Measurements from ENCODE around the gene HMGCR. TPM values are rescaled to one million over a fixed set of nuclear protein-coding genes. Genes with fewer than 3 reads are reported as not detected.

HMGCR gene
- total RNA-seq, 1 experiment from 2014 or later: 224 TPM

DNA sequence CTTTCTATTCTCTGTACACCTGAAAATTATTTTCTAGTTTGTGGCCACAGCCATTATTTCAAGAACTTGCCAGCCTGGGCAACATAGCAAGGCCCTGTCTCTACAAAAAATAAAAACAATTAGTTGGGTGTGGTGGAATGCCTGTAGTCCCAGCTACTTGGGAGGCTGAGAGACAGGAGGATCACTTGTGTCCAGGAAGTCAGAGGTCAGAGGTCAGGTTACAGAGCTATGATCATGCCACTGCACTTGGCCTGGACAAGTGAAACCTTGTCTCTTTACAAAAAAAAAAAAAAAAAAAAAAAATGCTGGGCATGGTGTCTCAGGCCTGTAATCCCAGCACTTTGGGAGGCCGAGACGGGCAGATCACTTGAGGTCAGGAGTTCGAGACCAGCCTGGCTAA lies 58.3 kb downstream of the HMGCR start:
- CTCF ChIA-PET: interaction anchor here (0.6 kb wide), 1 partner anchor 192 kb away, joined by 4 read pairs; no protein-coding TSS in a partner anchor
- intact Hi-C loops (cut with micrococcal nuclease; ENCODE audit: unreplicated experiment): no loop called here
- Mint-ChIP-seq H3K4me1 (ENCODE audit: low read depth, unreplicated experiment) (no peaks in the 10 kb centered on the region), H3K4me3 (ENCODE audit: low read depth, unreplicated experiment) (no peak overlapping the region), H3K36me3 (ENCODE audit: insufficient read depth, unreplicated experiment) (peaks cover 5% of the 10 kb centered on the region), H3K27me3 (ENCODE audit: unreplicated experiment) (no peaks in the 10 kb centered on the region), H3K9me3 (ENCODE audit: low read depth, unreplicated experiment) (no peaks in the 10 kb centered on the region), H3K27ac (ENCODE audit: unreplicated experiment) (no peak overlapping the region)
- TF ChIP-seq CTCF (IDR thresholded peaks at IDR 0.05; ENCODE audit: unreplicated experiment): no peak
- no peak for DNase-seq
- BruUV-seq (replicated peaks): no TSS peak

DNA sequence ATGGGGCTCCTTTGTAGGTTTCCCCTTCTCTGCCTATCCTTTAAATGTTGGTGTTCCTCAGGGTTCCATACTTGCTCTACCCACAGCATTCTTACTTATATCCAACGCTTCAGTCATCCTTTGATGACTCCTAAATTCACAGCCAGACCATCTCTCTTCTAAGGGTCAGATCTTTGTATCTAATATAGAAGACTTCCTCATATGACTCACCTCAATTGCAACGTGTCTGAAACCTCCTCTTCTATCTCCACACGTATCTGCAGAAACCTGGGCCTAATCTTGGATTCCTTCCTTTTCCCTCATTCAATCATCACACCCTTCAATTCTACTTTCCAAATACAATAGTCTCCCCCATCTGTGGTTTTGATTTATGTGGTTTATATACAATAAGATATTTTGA lies 68.3 kb downstream of the HMGCR start:
- H3K27me3 Mint-ChIP-seq (ENCODE audit: unreplicated experiment): no peaks in the 10 kb centered on the region
- no peaks in the 10 kb centered on the region for H3K36me3 Mint-ChIP-seq (ENCODE audit: insufficient read depth, unreplicated experiment)
- peak overlapping the region; percentile 12 for H3K27ac Mint-ChIP-seq (ENCODE audit: unreplicated experiment)
- intact Hi-C loops (cut with micrococcal nuclease; ENCODE audit: unreplicated experiment): no loop called here
- H3K9me3 Mint-ChIP-seq (ENCODE audit: low read depth, unreplicated experiment): no peaks in the 10 kb centered on the region
- no peak overlapping the region for H3K4me3 Mint-ChIP-seq (ENCODE audit: low read depth, unreplicated experiment)
- CTCF ChIA-PET: no interaction called here
- H3K4me1 Mint-ChIP-seq (ENCODE audit: low read depth, unreplicated experiment): peaks cover 14% of the 10 kb centered on the region
- no TSS peak for BruUV-seq (replicated peaks)
- DNase-seq: no peak
- TF ChIP-seq CTCF (IDR thresholded peaks at IDR 0.05; ENCODE audit: unreplicated experiment): no peak

Other genes with a start within 250 kb of the HMGCR start
- 1.5 and 1.7 TPM in 2 replicates for gene ANKRD31, start 100.3 kb upstream of the HMGCR start, total RNA-seq (2022)
- gene CERT1, start 174.4 kb downstream of the HMGCR start, total RNA-seq (2022): 63.4 and 68.6 TPM in 2 replicates
- 34.9 and 36.4 TPM in 2 replicates for gene POLK, start 174.7 kb downstream of the HMGCR start, total RNA-seq (2022)